GM18907 (cell line): ENCODE data around the gene ENTPD7.
"Not testable (repeated sequence)": the region's sequence is repeated elsewhere in the genome, so short reads cannot be mapped to it uniquely, and the experiment has no call there.

Experiments
- ATAC-seq: cut with Tn5 transposase; IDR thresholded peaks from one replicate; pipeline ENCODE4 v1.9.1; 2021; ENCODE audit warnings: mild to moderate bottlenecking, moderate library complexity; ENCODE audit not compliant: unreplicated experiment

The ENTPD7 gene

DNA sequence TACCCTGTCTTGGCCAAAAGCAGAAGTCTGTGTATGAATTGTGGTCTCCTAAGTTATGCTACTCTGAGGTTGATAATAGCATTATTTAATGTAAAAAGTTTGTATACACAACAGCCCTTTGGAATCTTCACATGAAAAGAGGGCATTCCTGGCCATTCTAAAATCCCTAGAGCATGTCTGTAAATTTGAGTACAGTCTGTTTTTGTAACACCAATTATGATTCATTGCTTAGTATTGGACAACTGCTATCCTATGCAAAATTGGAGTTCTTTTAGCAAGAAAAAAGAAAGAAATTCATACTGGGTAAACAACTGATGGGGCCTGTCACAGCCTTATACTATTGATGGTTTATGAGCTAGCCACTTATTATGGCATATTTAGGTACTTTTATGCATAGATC lies 82.9 kb downstream of the ENTPD7 start:
- no peak for ATAC-seq

DNA sequence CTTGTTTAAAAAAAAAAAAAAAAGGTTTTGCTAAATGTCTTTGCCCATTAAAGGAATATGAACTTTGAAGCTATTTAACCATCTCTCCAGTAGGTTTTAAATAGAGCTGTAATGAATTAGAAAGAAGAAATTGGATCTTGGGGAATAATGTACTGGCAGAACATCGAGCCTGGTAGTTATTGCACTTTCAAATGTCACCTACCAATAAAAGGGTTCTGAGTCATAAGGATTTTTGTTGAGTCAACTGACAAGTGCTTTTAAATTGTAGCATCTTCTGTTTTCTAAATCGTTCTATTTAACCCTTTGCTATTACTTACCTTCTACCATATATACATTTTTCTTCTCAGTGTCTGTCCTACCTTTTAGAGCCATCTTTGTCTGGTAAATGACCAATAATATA lies 83.4 kb downstream of the ENTPD7 start:
- ATAC-seq, result no peak

DNA sequence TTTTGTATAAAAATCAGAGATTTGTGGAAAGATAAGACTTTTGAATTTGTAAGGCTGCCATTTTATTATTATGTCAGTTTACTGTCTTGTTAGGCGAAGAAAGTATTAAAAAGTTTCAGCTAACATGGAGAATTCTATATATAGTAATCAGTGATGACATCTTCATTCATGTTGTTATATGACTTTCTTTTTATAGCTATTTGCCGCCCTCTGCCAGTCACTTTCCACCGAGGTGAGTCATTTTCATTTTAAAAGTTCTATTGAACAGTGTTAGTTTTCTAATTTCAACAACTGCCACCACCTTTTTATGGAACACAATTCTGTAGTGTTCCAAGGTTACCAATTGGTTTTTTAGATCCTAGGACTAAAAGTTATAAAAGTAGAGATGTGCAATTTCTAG lies 84.5 kb downstream of the ENTPD7 start:
- ATAC-seq, result no peak

- not testable (repeated sequence) for ATAC-seq
These were observed 86.9 kb downstream of the ENTPD7 start for GRCh38 chr10:99746166-99746565.

GRCh38 chr10:99748823-99749451 lies 89.6 kb downstream of the ENTPD7 start:
- ATAC-seq, result no peak

DNA sequence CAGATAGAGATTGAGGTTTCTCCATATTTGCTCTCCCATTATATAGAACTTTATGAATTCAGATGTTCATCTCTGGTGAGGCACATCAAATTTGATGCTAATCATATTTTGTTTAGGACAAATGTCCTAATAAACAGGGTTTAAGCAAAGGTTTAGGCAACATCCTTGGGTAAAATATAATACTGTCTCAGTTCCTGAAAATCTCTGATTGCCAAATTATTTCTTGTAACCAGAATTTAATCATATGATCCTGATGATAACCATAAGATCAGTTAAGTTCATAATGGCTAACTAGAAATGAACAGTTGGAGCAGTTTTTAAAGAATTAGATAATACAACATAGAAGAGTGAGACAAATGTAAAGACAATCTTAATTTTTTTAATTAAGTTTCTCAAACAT lies 91.3 kb downstream of the ENTPD7 start:
- ATAC-seq, result no peak

- no peak for ATAC-seq
These were observed 95.4 kb downstream of the ENTPD7 start for GRCh38 chr10:99754670-99755069.
